OCI-M2 (cell line): ENCODE data around the gene SMOC2.
"Not testable (repeated sequence)": the region's sequence is repeated elsewhere in the genome, so short reads cannot be mapped to it uniquely, and the experiment has no call there.

Experiments
- DNase-seq: peaks from one replicate; lab custom pipeline; 2025; ENCODE audit not compliant: unreplicated experiment; lab: John Stamatoyannopoulos, UW

Gene SMOC2

DNA sequence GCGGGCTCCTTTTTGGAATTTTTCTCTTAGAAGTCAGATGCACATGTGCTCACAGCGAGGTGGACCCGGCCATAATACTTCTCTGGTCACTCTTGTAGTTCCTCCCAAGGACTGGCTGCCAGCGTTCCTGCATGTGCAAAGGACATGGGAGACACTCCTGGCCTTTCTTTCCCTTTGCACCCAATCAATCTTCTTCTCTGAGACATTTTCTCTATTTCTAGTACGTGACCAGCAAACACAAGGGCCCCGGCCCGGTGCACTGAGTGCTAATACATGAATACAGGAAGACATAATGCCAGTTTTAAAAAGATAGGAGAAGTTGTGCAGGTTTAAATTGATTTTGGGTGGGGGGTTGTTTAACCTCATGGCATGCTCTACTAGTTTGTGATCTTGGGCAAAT lies 233.6 kb downstream of the SMOC2 start:
- DNase-seq = no peak

DNA sequence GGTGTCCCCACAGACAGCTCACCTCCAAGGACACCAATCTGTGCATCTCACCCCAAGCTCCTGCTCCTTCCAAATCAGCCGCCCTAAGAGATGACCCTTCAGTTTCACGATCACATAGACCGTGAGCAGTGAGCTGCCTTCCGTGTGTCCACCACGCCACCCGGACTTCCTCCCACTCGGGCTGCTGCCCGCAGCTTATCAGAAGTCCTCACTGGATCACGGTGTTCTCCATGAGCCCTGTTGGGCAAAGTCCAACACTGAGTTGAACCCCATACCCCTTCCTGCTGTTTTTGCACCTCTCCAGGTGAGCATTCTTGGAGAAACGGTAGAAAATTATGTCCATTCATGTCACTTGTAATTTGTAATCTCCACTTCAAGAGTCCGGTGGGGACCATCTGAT lies 234.4 kb downstream of the SMOC2 start:
- no peak for DNase-seq

DNA sequence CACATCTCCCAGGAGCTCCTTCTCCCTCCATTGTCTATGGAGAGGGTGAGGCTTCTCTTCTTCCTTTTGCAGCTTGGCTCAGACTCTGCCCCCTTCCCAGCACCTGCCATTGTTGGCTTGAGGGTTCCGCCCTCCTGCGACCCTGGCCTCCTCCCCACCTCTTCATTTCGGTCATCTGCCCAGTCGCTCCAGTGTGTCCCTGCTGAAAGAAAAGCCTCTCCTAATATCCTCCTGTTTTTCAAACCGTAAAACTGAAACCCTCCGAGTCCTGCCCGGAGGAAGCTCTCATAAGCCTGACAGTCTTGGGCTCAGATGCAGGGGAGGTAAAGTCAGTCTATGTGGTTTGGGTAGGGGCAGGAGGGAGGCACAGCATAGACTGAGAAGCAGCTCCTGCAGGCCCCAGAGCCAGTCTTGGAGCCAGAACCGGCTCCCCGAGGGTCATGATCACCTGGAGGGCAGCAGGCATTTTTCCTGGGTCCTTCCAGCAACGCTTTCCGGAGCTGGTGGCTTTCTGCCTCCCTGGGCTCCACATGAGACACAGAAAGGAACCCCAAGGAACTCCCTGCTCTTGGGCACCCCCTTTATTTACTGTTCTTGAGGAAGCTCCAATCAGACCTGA lies 235.1 kb downstream of the SMOC2 start:
- no peak for DNase-seq

DNA sequence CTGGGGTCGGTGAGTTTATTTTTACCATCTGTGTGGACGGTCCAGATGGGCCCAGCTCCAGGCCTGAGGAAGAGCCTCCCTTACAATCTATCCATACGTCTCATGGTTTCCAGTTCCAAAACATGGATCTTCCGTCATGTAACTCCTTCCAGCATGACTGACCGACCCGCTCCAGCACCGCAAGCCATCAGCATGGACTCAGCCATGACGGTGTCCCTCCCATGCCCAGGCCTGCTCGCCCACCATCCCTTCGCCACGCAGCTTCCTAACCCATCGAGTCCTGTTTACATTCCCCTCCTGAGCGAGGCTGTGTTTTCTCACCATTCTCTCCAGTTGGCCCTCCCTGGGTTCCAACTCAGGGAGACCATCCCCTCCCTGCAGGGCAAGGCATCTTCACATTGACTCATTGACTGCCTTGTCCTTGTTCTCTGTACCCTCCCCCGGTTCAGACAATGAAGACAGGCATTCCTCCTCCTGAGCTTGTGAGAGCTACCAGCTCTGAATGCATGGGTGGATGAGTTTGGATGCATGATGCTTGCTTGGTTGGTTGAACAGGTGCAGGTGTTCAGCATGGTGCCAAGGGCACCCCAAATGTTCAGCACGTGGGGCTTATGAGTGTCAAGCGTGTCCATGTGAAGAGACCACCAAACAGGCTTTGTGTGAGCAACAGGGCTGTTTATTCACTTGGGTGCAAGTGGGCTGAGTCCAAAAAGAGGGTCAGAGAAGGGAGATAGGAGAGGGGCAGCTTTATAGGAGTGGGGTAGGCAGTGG lies 235.8 kb downstream of the SMOC2 start:
- no peak for DNase-seq

DNA sequence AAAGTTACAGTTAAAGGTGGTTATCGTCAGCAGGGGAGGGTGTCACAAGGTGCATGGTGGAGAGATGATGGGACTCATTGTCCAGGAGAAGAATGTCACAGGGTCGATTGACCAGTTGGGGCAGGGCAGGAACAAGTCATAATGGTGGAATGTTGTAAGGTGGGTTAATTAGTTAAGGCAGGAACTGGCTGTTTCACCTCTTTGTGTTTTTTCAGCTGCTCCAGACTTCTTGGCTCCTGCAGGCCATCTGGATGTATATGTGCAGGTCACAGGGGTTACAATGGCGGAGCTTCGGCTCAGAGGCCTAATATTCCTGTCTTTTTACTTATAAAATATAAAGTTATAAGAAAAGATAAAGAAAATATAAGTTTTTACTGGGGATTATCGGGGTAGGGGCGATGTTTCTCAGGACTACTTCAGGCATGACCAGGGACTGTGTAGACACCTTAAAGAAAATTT lies 236.4 kb downstream of the SMOC2 start:
- DNase-seq = not testable (repeated sequence)

DNA sequence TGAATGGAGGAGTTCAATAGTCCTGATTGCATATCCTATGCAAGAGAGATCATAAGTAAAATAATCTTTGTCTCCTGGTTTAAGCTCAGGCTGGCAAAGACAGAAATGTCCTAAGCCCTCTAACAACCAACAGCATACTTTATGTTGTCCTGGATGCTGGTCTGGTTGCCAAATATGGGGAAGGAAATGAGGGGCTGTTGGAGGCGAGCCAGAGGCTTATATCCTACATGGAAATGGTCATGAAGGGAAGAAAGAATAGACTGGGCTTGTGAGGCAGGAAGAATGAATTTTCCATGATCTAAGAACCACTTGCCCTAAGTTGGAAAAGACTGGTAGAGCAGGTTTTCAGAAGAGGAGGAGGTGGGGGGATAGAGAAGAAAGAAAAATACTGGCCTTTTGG lies 237.1 kb downstream of the SMOC2 start:
- DNase-seq = no peak

DNA sequence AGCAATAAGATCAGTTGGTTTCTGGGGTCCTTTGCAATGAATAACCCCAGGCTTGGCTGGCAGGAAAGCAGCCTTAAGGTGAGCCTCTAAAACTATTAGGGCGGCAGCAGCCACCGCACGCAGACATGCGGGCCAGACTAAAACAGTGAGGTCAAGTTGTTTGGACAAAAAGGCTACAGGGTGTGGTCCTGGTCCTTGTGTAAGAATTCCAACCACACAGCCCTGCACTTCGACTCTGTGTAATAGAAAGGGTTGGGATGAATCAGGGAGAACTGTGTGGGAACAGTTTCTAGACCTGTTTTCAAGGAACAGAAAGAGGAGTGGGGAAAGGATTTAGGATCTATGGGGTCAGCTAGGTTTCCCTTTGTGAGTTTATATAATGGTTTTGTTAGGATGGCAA lies 237.6 kb downstream of the SMOC2 start:
- DNase-seq = no peak

DNA sequence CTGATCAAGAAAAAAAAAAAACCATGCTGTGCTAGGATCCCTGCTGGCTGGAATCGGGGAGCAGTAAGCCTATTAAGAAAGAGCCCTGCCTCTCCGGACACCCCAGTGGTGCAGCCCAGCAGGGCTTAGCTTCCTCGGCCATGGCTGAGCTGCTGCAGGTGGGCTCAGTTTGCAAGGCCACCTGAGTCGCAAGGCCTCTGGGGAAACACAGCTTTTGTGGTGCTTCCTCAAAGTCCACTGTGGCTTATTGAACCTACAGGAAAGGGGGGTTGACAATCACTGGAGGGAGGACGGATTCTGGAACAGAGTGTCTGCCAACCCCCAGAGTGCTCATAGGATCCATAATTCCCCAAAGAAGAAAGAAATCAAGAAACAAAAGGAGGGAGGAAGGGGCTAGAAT lies 240.8 kb downstream of the SMOC2 start:
- DNase-seq = no peak

DNA sequence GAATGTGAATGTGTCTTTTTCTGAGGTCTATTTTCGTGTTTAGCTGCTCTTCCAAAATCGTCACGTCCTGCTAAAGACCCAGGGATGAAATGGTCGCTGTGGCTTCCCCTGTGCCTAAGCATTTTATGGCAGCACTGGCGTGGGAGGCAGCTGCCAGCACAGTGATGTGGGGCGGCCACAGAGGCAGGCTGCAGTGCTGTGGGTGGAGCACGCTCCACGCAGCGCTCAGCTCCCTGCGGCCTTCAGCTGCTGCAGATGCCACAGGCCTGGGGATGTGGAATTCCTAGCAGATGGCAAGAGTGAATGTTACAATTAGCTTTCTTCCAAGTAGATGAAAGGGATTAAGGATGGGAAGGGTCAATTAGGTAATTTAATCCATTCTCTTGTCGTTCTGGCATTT lies 242.6 kb downstream of the SMOC2 start:
- no peak for DNase-seq

DNA sequence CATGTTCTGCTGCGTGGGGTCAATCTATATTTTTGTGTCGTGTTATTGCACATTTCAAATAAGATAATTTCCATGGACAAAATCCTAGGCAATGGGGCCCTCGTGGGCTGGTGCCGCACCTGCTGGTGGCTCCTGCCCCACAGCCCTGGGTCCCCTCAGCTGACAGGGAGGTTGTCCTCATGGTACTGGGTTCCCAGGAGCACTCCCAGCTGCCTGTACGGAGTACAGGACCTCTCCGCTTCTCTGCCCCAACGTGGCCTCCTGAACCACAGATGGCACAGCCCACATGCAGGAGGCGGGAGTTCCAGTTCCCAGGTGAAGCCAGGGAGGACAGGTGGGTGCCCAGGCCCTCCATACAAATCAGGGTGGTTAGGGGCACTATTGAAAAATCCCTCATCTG lies 243.5 kb downstream of the SMOC2 start:
- DNase-seq = no peak

DNA sequence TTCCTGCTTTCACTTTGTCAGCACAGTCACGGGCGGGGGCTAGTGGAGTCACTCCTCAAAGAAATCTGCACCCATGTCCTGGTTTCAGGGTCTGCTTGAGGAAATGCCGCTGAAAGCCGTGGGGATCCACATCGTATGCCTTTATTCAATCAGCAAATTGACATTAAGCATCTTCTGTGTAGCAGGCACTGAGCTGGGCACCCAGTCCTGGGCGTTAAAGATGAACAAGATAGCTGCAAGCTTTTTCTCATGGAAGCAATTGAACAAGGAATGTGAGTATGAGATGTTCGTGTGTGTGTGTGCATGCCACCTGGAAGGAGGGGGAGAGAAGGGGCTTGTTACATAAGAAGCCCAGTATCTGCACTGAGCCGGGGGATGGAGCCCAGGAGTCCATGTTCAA lies 243.9 kb downstream of the SMOC2 start:
- no peak for DNase-seq

DNA sequence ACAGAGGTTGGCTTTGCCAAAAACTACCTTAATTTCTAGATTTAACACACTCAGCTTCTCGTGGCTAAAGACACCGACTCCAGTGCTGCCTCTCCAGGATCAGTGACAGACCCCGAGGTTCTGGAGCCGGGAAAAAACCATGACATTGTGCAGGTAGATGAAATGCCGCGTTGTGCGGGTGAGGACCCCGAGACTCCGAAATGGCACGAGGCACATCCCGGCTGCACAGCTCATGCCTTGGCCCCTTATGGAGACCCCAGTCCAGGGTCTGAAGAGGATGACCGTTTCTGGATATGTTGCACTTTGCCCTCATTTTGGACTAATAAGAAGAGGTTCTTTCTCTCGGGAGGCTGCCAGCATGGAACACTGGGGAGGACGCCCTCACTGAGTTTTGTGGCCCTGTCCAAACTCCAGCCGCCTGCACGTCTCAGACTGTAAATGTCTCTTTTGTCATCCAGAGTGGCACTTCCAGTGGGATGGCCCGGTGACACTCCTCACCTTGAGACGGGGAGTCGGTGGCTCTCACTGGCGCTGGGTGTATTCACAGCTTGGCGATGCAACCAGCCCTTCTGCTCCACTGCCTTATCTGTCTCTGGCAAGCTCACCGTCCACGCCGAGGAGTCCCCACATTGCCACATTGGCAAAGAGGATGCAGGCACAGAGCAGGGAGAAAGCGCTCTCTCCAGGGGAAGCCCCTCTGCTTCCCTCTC lies 245.2 kb downstream of the SMOC2 start:
- DNase-seq = no peak

DNA sequence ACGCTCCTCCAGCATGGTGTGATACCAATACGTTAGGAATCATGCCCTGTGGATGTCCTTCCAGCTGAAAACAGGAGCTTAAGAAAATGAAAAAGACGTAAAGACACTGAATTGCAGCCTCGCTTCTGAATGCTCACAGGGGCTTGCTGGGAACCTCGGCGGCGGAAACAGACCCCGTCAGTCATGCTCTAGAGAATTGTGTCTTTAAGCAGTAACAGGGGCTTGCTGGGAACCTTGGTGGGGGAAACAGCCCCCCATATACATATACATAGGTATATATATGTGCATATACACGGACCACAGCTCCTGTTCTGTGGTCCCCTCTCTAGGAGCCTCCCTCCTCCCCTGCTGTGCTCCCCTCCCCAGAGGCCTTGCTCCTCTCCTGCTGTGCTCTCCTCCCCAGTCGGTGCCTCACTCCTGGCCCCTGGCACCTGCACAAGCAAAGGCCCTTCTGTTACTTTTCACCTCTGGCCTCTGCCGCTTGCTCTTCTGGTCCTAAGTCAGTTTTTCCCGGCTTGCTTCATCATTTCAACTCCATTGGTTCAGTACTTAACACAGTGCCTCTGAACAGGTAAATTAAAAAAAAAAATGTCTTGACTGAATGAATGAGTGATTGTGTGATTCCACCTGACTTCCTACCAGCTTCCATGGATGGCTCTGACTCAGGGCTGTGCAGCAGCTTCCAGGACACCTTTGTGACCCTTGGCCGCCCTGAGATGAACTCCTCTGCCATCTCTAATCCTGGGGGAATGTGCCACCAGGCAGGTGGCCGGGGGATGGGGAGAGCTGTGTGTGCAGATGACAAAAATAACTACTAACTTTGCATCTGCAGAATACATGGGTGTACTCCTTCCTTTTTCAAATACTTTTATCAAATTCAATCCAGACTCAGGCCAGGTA lies 246.1 kb downstream of the SMOC2 start:
- no peak for DNase-seq

DNA sequence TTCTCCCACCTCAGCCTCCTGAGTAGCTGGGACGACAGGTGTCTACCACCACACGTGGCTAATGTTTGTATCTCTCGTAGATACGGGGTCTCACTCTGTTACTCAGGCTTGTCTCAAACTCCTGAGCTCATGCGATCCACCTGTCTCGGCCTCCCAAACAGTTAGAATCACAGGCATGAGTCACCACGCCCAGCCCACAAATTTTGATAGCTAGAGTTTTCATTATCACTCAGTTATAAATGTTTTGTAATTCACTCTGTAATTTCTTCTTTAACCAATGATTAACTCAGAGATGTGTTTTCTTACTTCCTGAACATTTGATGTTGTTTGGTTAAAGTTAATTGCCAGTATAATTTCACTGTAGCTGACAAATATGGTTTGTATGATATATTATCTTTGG lies 249.3 kb downstream of the SMOC2 start:
- no peak for DNase-seq

DNA sequence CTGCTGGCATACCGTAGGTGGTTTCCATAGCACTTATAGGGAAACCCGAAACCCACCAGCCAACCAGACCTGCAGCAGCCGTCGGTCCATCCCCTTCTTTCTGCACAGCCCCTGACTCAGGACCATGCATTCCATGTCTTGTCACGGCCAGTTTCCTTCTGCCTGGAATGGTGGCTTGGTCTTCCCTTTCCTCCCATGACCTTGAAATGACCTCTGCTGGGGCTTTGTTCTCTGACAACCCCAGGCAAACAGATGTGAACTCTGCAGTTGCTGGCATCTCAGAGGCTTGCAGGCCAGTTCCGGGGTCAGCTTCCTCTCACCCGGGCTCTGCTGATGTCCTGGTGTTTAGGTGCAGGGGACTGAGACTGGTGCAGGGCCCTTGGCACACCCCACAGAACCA lies 250.8 kb downstream of the SMOC2 start:
- no peak for DNase-seq

DNA sequence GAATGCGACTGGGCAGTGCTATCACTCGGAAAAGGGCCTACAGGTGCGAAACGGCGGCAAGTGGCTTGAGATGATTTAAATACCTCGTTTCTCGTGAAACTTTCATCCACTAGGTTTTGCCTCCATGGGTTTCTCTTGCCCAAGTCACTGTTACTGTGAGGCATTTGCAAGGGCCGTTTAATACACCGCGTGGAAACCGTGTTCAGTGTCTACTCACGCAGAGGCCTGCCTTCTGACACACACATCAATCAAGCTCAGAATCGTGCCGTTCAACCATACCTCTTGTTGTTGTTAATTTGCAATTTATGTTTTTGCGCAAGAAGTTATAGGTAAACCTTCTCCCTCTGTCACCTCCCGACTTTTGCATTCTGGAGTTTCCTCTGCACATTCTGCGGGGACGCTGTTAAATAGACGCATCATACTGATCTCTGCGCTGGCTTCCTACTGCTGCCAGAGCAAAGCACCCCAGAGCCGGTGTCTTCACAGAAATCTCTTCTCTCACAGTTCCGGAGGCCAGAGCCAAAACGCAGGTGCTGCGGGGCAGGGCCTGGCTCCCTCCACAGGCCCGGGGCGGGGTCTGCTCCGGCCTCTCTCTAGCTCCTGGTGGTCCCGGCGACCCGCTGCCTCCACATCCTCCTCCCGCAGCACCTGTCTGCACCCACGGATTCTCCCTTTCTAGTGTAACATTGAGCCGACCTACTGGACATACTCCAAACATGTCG lies 251.4 kb downstream of the SMOC2 start:
- no peak for DNase-seq

DNA sequence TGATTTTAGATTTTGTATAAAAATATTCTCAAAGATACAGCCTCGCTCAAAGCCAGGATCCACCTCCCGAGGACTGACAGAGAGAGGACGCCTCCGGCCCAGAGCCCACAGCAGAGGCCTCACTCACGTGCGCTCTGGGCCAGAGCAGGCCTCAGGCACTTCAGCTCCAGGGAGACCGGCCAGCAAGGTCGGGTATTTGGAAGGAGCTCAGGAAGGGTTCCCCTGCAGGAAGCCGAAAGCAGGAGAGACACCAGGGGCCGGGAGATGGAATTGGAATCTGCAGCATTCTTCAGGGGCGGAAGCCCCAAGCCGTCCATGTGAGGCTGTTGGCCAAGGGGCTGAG lies 251.9 kb downstream of the SMOC2 start:
- DNase-seq = not testable (repeated sequence)

DNA sequence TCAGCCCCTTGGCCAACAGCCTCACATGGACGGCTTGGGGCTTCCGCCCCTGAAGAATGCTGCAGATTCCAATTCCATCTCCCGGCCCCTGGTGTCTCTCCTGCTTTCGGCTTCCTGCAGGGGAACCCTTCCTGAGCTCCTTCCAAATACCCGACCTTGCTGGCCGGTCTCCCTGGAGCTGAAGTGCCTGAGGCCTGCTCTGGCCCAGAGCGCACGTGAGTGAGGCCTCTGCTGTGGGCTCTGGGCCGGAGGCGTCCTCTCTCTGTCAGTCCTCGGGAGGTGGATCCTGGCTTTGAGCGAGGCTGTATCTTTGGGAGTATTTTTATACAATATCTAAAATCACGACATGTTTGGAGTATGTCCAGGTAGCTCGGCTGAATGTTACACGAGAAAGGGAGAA lies 253.8 kb downstream of the SMOC2 start:
- not testable (repeated sequence) for DNase-seq

DNA sequence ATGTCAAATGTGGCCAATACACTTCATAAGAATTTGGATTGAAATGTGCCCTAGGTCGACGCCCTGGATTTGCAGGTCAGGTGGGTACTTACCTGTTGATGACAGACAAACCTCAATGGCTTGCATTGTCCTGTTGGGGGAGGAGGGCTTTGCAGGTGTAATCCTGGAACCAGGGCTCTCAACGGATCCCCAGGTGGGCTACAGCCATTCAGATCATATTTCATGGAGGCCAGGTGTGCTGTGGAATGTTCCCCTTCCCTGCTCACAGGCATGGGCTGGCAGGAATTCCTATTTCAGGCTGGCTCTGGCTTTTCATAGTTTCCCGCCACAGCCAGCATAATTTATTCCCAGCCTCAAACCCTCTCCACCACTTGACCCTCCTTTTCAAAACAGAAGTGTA lies 254.7 kb downstream of the SMOC2 start:
- DNase-seq = no peak

DNA sequence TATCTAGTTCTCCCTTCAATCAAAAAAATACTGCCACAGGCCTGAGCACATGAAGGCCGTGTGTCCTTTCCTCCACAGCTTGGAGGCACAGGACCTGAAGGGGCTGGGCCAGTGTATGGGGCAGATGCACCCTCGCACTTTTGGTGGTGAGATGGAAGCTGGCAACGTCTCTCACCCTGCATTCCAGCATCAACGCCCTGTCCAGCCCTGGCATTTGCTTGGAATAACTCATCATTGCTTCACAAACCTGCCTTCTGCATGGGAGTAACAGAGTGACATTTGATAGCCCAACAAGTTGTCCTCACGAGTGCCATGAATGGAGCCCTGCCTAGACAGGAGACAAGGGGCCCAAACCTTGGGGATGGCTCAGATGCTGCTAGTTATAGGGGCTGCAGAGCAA lies 257.9 kb downstream of the SMOC2 start:
- no peak for DNase-seq
